ENCODE measurements around the gene PXDC1. TPM values are rescaled to one million over a fixed set of nuclear protein-coding genes. Genes with fewer than 3 reads are reported as not detected.

Gene PXDC1
- total RNA-seq: 1 to 10 TPM; 3.9 to 4.8 TPM

GRCh38 chr6:3751077-3751729 is at the start of gene PXDC1:
TSS of gene PXDC1 (minus strand) at chr6:3751713. CDS start at chr6:3751531, 182 bp downstream.
- Mint-ChIP-seq H3K9me3 (no peaks in the 10 kb centered on the region), H3K36me3 (no peaks in the 10 kb centered on the region), H3K4me1 (ENCODE audit: low read depth) (peaks cover 6% of the 10 kb centered on the region), H3K4me3 (peak within 1 kb of the TSS; percentile 57), H3K27ac (no peak within 1 kb of the TSS), H3K27me3 (peaks cover 36% of the 10 kb centered on the region)
- intact Hi-C loops (cut with micrococcal nuclease): no loop called here
- POLR2A ChIA-PET: no interaction called here
- CTCF ChIA-PET: no interaction called here
- peak; percentile 39 for DNase-seq

- no peak overlapping the region for H3K4me3 Mint-ChIP-seq
- H3K9me3 Mint-ChIP-seq: no peaks in the 10 kb centered on the region
- H3K4me1 Mint-ChIP-seq (ENCODE audit: low read depth): peaks cover 11% of the 10 kb centered on the region
- intact Hi-C loops (cut with micrococcal nuclease): no loop called here
- ChIA-PET CTCF (interaction anchor here (1.0 kb wide), 1 partner anchor 51 kb away, joined by 3 read pairs; no protein-coding TSS in a partner anchor), POLR2A (no interaction called here)
- H3K36me3 Mint-ChIP-seq: no peaks in the 10 kb centered on the region
- peaks cover 4% of the 10 kb centered on the region for H3K27me3 Mint-ChIP-seq
- H3K27ac Mint-ChIP-seq: no peak overlapping the region
- DNase-seq: no peak
These were observed 49.5 kb upstream of the PXDC1 start for GRCh38 chr6:3800850-3801591.

GRCh38 chr6:3799719-3800118 is 48.2 kb upstream of the PXDC1 start:
- H3K9me3 Mint-ChIP-seq: no peaks in the 10 kb centered on the region
- no peak overlapping the region for H3K27ac Mint-ChIP-seq
- peaks cover 11% of the 10 kb centered on the region for H3K4me1 Mint-ChIP-seq (ENCODE audit: low read depth)
- H3K4me3 Mint-ChIP-seq: no peak overlapping the region
- POLR2A ChIA-PET: no interaction called here
- no peak for DNase-seq
- CTCF ChIA-PET: no interaction called here
- intact Hi-C loops (cut with micrococcal nuclease): no loop called here
- H3K36me3 Mint-ChIP-seq: no peaks in the 10 kb centered on the region
- H3K27me3 Mint-ChIP-seq: peaks cover 4% of the 10 kb centered on the region

GRCh38 chr6:3798055-3798919 is 46.8 kb upstream of the PXDC1 start:
- CTCF ChIA-PET: interaction anchor here (1.0 kb wide), 1 partner anchor 89 kb away, joined by 4 read pairs; no protein-coding TSS in a partner anchor
- intact Hi-C loops (cut with micrococcal nuclease): no loop called here
- H3K36me3 Mint-ChIP-seq: no peaks in the 10 kb centered on the region
- DNase-seq: no peak
- POLR2A ChIA-PET: no interaction called here
- peaks cover 11% of the 10 kb centered on the region for H3K4me1 Mint-ChIP-seq (ENCODE audit: low read depth)
- no peak overlapping the region for H3K27ac Mint-ChIP-seq
- peaks cover 4% of the 10 kb centered on the region for H3K27me3 Mint-ChIP-seq
- H3K9me3 Mint-ChIP-seq: no peaks in the 10 kb centered on the region
- no peak overlapping the region for H3K4me3 Mint-ChIP-seq

GRCh38 chr6:3797231-3798054 is 45.9 kb upstream of the PXDC1 start:
- no peaks in the 10 kb centered on the region for H3K36me3 Mint-ChIP-seq
- intact Hi-C loops (cut with micrococcal nuclease): no loop called here
- CTCF ChIA-PET: interaction anchor here (0.7 to 1.0 kb wide), 2 partner anchors 31 to 90 kb away, joined by 3 to 4 read pairs; no protein-coding TSS in a partner anchor

GRCh38 chr6:3796719-3797041 is 45.2 kb upstream of the PXDC1 start:
- no peak for DNase-seq
- ChIA-PET CTCF (interaction anchor here (0.5 to 0.7 kb wide), 2 partner anchors 8 to 30 kb away, joined by 3 read pairs; no protein-coding TSS in a partner anchor), POLR2A (no interaction called here)
- Mint-ChIP-seq H3K9me3 (no peaks in the 10 kb centered on the region), H3K27ac (no peak overlapping the region), H3K4me1 (ENCODE audit: low read depth) (peaks cover 8% of the 10 kb centered on the region), H3K36me3 (no peaks in the 10 kb centered on the region), H3K27me3 (peaks cover 4% of the 10 kb centered on the region), H3K4me3 (no peak overlapping the region)
- intact Hi-C loops (cut with micrococcal nuclease): no loop called here

More at GRCh38 chr6:3797231-3798054, 45.9 kb upstream of the PXDC1 start:
- Mint-ChIP-seq H3K27ac (no peak overlapping the region), H3K27me3 (peaks cover 4% of the 10 kb centered on the region), H3K4me1 (ENCODE audit: low read depth) (peaks cover 11% of the 10 kb centered on the region), H3K9me3 (no peaks in the 10 kb centered on the region), H3K4me3 (no peak overlapping the region)
- DNase-seq: no peak
- POLR2A ChIA-PET: no interaction called here

GRCh38 chr6:3795836-3796718 is 44.6 kb upstream of the PXDC1 start:
- POLR2A ChIA-PET: no interaction called here
- Mint-ChIP-seq H3K4me1 (ENCODE audit: low read depth) (peaks cover 3% of the 10 kb centered on the region), H3K36me3 (no peaks in the 10 kb centered on the region), H3K4me3 (no peak overlapping the region), H3K27ac (no peak overlapping the region), H3K9me3 (no peaks in the 10 kb centered on the region), H3K27me3 (no peaks in the 10 kb centered on the region)
- CTCF ChIA-PET: interaction anchor here (0.5 kb wide), 1 partner anchor 9 kb away, joined by 3 read pairs; no protein-coding TSS in a partner anchor
- DNase-seq: no peak
- intact Hi-C loops (cut with micrococcal nuclease): no loop called here

GRCh38 chr6:3794092-3794491 is 42.6 kb upstream of the PXDC1 start:
- ChIA-PET CTCF (interaction anchor here (0.6 kb wide), 1 partner anchor 172 kb away, joined by 4 read pairs; no protein-coding TSS in a partner anchor), POLR2A (no interaction called here)
- no peak for DNase-seq
- no peaks in the 10 kb centered on the region for H3K27me3 Mint-ChIP-seq
- no peaks in the 10 kb centered on the region for H3K36me3 Mint-ChIP-seq
- intact Hi-C loops (cut with micrococcal nuclease): no loop called here
- no peaks in the 10 kb centered on the region for H3K4me1 Mint-ChIP-seq (ENCODE audit: low read depth)
- H3K9me3 Mint-ChIP-seq: no peaks in the 10 kb centered on the region
- H3K27ac Mint-ChIP-seq: no peak overlapping the region
- H3K4me3 Mint-ChIP-seq: no peak overlapping the region

GRCh38 chr6:3793545-3793944 is 42.0 kb upstream of the PXDC1 start:
- no peak for DNase-seq
- Mint-ChIP-seq H3K27me3 (no peaks in the 10 kb centered on the region), H3K4me3 (no peak overlapping the region), H3K36me3 (no peaks in the 10 kb centered on the region), H3K4me1 (ENCODE audit: low read depth) (no peaks in the 10 kb centered on the region), H3K27ac (no peak overlapping the region), H3K9me3 (no peaks in the 10 kb centered on the region)
- POLR2A ChIA-PET: no interaction called here
- CTCF ChIA-PET: no interaction called here
- intact Hi-C loops (cut with micrococcal nuclease): no loop called here

GRCh38 chr6:3791526-3792203 is 40.2 kb upstream of the PXDC1 start:
- ChIA-PET POLR2A (no interaction called here), CTCF (interaction anchor here (1.2 to 1.3 kb wide), 2 partner anchors 25 to 59 kb away, joined by 3 to 4 read pairs; no protein-coding TSS in a partner anchor)
- Mint-ChIP-seq H3K36me3 (no peaks in the 10 kb centered on the region), H3K4me1 (ENCODE audit: low read depth) (no peaks in the 10 kb centered on the region), H3K4me3 (no peak overlapping the region), H3K9me3 (no peaks in the 10 kb centered on the region), H3K27me3 (no peaks in the 10 kb centered on the region), H3K27ac (no peak overlapping the region)
- intact Hi-C loops (cut with micrococcal nuclease): no loop called here
- peak; percentile 20 for DNase-seq
